ENCODE measurements around the gene LHFPL3. TPM values are rescaled to one million over a fixed set of nuclear protein-coding genes. Genes with fewer than 3 reads are reported as not detected.

LHFPL3 gene
- total RNA-seq, 2 donors from 2014 or later = not detected

DNA sequence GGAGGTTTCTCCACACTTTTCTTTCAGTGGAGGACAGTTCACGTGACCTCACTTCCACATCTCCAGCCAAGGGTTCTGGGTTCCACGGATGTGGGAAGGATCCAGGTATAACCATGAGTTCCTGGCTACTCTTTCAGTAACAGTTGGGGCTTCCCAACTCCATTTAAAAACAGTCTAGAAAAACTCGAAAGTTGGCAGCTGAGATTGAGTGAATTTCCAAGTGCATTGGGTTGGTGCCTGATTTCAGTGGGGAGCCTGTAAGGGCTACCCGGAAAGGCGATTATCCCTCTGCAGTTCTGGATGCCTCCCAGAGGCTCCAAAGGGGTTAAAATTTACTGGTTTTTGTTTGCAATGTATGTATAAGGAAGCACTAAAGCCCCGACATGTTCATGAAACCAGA is 24.3 kb downstream of the LHFPL3 start:
- Mint-ChIP-seq H3K27me3 (peaks cover 11% of the 10 kb centered on the region), H3K27ac (no peak overlapping the region), H3K36me3 (ENCODE audit: low read depth) (no peaks in the 10 kb centered on the region), H3K4me3 (no peak overlapping the region), H3K9me3 (no peaks in the 10 kb centered on the region), H3K4me1 (no peaks in the 10 kb centered on the region)
- no peak for ATAC-seq (replicated peaks)

DNA sequence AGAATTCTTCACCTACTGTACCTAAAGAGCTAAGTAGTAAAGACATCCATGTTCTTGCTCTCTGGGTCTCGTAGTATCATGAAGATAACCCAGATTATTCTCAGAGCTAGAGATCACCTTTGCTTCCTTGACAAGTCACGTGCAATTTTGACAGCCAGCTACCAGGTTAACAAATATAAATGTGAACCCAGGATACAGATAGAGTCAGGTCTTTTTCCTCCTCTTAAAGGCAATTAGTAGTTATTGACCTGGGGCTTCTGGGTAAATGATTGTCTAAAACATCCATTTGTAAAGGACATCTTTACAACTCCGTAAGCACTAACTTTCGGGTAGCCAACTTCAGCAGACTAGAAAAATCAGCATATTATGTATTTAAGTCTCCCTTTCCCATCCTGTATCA is 28.8 kb downstream of the LHFPL3 start:
- Mint-ChIP-seq H3K27ac (no peak overlapping the region), H3K9me3 (no peaks in the 10 kb centered on the region)

DNA sequence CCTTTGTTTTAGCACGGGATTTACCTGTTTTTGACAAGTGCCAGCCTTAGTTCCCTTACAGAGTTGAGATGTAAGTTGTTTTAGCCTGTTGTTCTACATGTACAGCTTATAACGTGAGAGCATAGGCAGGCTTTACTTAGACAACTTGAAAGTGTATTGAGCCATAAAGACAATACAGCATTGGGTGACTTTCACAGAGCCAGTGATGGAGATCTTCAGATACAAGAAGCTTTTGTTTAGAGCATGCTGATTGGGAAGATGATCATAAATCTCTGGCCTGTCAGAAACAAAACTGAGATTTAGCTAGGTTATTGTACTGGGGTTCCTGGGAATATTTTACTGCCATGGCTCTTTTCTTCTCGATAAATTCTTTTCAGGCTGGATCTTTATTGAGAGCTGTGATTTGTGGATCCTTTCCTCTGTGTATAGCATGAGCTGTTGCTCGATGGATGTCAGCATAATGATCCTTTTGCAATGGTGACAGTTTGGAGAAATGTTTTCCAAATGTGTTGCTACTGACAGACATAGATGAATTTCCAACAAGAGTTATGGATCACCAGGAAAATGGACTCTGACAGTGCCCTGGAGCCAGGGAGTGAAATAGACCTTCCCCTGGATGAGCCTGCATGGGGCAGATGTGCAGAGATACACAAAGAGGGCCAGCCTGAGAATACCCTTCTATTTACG is 30.2 kb downstream of the LHFPL3 start:
- ATAC-seq (replicated peaks) = no peak
- Mint-ChIP-seq H3K4me1 (no peaks in the 10 kb centered on the region), H3K27ac (no peak overlapping the region), H3K36me3 (ENCODE audit: low read depth) (no peaks in the 10 kb centered on the region), H3K4me3 (no peak overlapping the region), H3K27me3 (peaks cover 9% of the 10 kb centered on the region), H3K9me3 (no peaks in the 10 kb centered on the region)

More for the DNA sequence above, 28.8 kb downstream of the LHFPL3 start:
- ATAC-seq (replicated peaks) = no peak
- peaks cover 13% of the 10 kb centered on the region for H3K27me3 Mint-ChIP-seq
- H3K4me3 Mint-ChIP-seq = no peak overlapping the region
- no peaks in the 10 kb centered on the region for H3K4me1 Mint-ChIP-seq
- no peaks in the 10 kb centered on the region for H3K36me3 Mint-ChIP-seq (ENCODE audit: low read depth)

DNA sequence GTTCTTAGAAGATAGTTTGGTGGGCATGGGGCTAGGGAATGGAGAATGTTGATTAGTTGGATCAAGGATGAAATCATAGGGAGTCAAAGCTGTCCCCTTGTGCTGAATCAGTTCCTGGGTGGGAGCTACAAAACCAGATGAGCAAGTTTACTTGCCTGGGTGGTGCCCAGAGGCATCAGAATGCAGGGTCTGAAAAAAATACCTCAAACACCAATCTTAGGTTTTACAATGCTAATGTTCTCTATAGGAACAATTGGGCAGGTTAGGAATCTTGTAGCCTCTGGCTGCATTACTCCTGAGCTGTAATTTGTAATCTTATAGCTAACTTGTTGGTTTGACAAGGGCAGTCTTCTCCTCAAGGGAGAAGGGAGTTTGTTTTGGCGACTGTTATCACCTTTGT is 34.4 kb downstream of the LHFPL3 start:
- peaks cover 7% of the 10 kb centered on the region for H3K27me3 Mint-ChIP-seq
- H3K36me3 Mint-ChIP-seq (ENCODE audit: low read depth) = no peaks in the 10 kb centered on the region

DNA sequence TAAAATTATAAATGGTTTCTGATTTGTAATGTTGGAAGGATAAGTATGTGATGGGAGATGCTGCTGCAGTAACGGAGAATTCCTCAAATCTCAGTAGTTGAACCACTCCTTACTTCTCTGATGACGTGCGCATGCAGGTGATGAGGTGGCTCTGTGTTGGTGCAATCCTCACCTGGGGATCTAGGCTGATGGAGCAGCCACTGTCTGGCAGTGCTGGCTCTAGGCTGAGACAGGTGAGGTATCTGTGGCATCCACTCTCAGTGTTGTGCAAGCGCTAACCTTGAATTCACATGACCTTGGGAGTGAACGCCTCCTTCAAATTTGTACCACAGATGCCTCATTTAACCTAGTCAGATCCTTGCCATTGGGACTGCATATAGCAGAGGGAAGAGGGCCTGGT is 35.0 kb downstream of the LHFPL3 start:
- Mint-ChIP-seq H3K27ac (no peak overlapping the region), H3K9me3 (no peaks in the 10 kb centered on the region), H3K27me3 (peaks cover 7% of the 10 kb centered on the region), H3K36me3 (ENCODE audit: low read depth) (no peaks in the 10 kb centered on the region), H3K4me1 (no peaks in the 10 kb centered on the region), H3K4me3 (no peak overlapping the region)
- ATAC-seq (replicated peaks) = no peak

More for the DNA sequence above, 34.4 kb downstream of the LHFPL3 start:
- H3K9me3 Mint-ChIP-seq = no peaks in the 10 kb centered on the region
- no peak overlapping the region for H3K27ac Mint-ChIP-seq
- H3K4me3 Mint-ChIP-seq = no peak overlapping the region
- no peak for ATAC-seq (replicated peaks)
- H3K4me1 Mint-ChIP-seq = no peaks in the 10 kb centered on the region

DNA sequence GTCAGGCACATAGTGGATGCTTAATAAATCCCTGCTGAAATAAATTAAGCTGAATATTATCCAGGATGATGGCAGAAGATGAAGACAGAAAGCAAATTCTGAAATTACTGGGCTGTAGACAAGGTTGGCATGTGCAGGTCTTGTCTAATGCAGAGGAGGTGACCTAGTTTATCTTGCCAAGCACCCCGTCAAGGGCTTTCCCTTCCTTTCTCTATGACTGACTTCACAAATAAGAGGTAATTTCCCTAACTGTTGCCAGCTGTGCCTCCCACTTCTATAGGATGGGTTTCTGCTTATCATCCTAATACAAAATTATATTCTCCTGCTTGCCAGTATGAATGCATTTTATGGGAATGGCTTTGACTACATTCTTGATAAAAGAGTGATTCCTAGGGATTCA is 38.0 kb downstream of the LHFPL3 start:
- Mint-ChIP-seq H3K4me1 (no peaks in the 10 kb centered on the region), H3K4me3 (no peak overlapping the region), H3K36me3 (ENCODE audit: low read depth) (no peaks in the 10 kb centered on the region), H3K27ac (no peak overlapping the region), H3K9me3 (no peaks in the 10 kb centered on the region), H3K27me3 (peaks cover 10% of the 10 kb centered on the region)
- ATAC-seq (replicated peaks) = no peak

DNA sequence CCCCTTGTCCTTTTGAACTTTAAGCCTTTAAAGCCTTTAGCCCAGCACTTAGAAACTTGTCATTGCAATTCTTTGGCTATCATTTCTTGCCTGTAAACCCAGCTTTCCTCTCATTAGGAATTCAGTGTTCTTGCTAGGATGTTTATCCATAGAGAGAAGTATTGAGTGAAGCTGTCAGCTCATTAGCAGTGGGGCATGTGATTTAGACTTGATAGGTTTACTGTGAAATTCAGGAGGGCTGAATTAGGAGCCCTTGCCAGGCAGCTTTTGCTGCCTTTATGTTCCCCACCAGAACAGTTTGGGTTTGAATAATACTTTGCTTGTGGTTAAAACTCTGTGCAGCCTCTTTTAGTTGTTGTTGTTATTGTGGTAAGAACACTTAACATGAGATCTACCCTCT is 39.5 kb downstream of the LHFPL3 start:
- ATAC-seq (replicated peaks) = no peak
- Mint-ChIP-seq H3K4me3 (no peak overlapping the region), H3K27ac (no peak overlapping the region), H3K36me3 (ENCODE audit: low read depth) (no peaks in the 10 kb centered on the region), H3K4me1 (no peaks in the 10 kb centered on the region), H3K9me3 (no peaks in the 10 kb centered on the region), H3K27me3 (peaks cover 8% of the 10 kb centered on the region)

DNA sequence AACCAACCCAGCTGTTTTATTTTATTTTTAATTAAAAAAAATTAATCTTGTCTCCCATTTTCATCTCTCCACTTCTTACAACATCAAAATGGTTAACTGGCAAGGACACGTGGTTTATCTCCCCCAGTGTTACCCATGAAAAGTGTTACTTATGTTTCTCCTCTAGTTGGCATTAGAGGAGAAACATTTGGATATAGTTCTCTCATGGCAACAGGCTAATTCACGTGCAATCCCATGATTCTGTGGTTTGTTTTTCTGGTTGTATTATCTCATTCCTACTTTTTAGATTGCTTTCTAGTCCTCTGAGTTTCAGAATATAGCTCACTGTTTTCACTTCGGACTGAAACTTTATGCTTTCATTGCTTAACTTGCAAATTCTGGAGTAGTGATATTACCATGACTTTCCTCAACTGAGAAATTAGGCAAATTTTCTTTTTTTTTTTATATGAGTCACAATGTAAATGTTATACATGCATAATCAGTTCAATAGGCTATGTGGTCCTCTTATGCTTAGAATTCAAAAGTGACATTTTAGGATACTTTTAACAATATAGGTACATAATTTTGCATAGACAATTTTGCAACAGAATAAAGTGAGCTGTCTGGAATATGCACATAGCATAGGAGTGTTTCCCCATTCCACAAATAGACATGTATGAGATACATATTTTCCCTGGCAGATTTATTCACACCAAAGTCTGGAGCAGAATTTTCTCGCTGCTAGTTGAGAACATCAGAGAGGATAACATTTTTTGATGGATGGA is 43.0 kb downstream of the LHFPL3 start:
- Mint-ChIP-seq H3K4me3 (no peak overlapping the region), H3K36me3 (ENCODE audit: low read depth) (no peaks in the 10 kb centered on the region), H3K27me3 (peaks cover 8% of the 10 kb centered on the region)

DNA sequence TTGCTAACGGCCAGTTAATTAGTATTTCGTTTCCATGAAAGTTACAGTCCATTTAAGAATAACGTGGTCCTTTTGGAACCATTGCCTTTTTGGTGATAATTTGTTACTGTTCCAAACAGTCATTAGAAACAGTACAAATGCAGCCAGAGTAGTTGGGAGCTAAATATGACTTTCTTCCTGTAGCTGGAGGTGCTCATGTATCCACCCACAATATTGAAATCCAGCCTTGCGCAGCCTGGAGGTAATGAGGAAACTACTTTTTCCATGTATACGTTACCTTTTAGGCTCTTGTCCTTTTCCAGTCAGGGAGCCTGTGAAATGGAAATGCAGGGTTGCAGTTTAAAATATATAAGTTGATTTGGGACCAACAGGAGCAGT is 43.6 kb downstream of the LHFPL3 start:
- H3K27ac Mint-ChIP-seq = no peak overlapping the region
- no peaks in the 10 kb centered on the region for H3K36me3 Mint-ChIP-seq (ENCODE audit: low read depth)
- no peak overlapping the region for H3K4me3 Mint-ChIP-seq
- no peaks in the 10 kb centered on the region for H3K9me3 Mint-ChIP-seq
- no peak for ATAC-seq (replicated peaks)
- H3K4me1 Mint-ChIP-seq = no peaks in the 10 kb centered on the region
- H3K27me3 Mint-ChIP-seq = peaks cover 8% of the 10 kb centered on the region

More for the DNA sequence above, 43.0 kb downstream of the LHFPL3 start:
- Mint-ChIP-seq H3K27ac (no peak overlapping the region), H3K4me1 (no peaks in the 10 kb centered on the region), H3K9me3 (no peaks in the 10 kb centered on the region)
- ATAC-seq (replicated peaks) = no peak

DNA sequence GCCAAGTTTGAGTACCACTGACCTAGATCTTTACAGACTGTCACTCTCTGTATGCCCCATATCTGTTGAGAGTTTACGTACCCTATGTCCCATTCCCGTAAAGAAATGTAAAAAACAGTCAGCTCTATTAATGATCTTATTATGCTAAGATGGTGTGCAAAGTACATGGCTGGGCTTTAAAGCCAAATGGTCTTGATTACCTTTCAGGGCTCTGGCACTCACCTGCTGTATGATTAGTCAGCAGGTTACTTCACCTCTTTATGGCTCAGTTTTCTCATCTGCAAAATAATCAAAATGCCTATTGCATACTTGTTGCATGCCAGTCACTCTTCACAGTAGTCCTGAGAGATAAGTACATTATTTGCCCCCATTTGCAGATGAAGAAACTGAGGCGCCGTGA is 54.2 kb downstream of the LHFPL3 start:
- Mint-ChIP-seq H3K36me3 (ENCODE audit: low read depth) (no peaks in the 10 kb centered on the region), H3K4me3 (no peak overlapping the region), H3K27me3 (peaks cover 11% of the 10 kb centered on the region), H3K9me3 (peaks cover 16% of the 10 kb centered on the region), H3K27ac (no peak overlapping the region), H3K4me1 (no peaks in the 10 kb centered on the region)
- no peak for ATAC-seq (replicated peaks)

DNA sequence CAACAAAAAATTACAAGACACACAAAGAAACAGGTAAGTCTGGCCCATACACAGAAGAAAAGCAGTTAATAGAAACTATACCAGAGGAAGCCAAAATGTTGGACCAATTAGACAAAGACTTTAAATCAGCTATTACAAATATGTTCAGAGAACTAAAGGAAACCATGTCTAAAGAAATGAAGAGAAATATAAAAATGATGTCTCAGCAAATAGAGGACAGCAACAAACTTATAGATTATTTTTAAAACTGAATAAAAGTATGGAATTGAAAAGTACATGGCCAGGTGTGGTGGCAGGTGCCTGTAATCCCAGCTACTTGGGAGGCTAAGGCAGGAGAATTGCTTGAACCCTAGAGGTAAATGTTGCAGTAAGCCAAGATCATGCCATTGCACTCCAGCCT is 58.5 kb downstream of the LHFPL3 start:
- Mint-ChIP-seq H3K27ac (no peak overlapping the region), H3K4me1 (no peaks in the 10 kb centered on the region), H3K9me3 (peaks cover 16% of the 10 kb centered on the region), H3K4me3 (no peak overlapping the region), H3K27me3 (peaks cover 10% of the 10 kb centered on the region), H3K36me3 (ENCODE audit: low read depth) (no peaks in the 10 kb centered on the region)
- no peak for ATAC-seq (replicated peaks)

DNA sequence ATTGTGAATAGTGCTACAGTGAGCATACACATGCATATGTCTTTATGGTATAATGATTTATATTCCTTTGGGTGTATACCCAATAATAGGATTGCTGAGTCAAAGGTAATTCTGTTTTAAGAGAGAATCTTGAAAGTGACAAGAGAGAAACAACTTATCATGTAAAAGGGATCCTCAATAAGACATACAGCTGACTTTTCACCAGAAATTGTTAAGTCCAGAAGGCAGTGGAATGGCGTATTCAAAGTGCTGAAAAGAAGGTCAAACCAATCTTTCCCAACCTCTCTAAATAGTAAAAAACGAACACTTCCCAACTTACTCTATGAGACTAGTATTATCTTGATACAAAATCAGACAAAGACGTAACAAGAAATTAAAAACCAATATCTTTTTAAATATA is 59.8 kb downstream of the LHFPL3 start:
- Mint-ChIP-seq H3K4me1 (no peaks in the 10 kb centered on the region), H3K9me3 (peaks cover 14% of the 10 kb centered on the region), H3K27me3 (peaks cover 7% of the 10 kb centered on the region), H3K36me3 (ENCODE audit: low read depth) (no peaks in the 10 kb centered on the region), H3K27ac (no peak overlapping the region), H3K4me3 (no peak overlapping the region)
- ATAC-seq (replicated peaks) = no peak

DNA sequence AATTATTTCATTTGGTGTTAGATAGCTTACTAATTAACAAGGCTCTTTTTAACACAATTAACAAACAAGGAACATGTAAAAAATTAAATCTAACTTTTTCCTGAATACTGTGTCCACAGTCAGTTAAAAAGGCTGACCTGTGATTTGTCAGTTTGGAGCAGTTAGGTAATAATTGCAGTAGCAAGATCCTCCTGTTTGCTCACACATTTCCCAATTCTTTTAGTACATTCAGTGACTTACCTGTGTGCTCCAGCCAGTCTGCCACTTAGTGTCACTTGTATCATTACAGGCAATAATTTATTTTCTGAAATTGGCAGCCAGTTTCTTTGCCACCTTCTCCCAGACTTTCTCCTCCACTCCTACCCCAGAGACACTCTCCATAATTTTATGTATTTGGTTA is 66.8 kb downstream of the LHFPL3 start:
- Mint-ChIP-seq H3K27ac (no peak overlapping the region), H3K4me1 (no peaks in the 10 kb centered on the region), H3K4me3 (no peak overlapping the region), H3K27me3 (peaks cover 3% of the 10 kb centered on the region), H3K9me3 (no peaks in the 10 kb centered on the region), H3K36me3 (ENCODE audit: low read depth) (no peaks in the 10 kb centered on the region)
- ATAC-seq (replicated peaks) = no peak

DNA sequence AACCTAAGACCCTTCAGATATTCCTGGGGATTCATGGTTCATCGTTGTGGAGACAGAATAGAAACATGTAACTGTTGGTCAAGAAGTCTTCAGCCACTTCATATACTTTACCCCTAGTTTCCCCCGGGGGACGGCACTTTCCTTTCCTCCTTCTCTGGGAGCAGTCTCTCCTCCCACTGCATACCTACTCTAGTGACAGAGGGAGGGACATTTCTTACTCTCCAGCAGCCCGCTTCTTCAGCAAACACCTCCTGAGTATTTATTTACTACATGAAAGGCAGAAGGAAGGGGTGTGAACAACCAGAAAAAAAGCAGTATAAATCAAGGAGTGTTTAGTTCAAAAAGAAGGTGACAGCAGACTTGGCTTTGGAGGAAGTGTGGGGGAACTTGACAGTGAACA is 69.0 kb downstream of the LHFPL3 start:
- H3K27ac Mint-ChIP-seq = no peak overlapping the region
- H3K36me3 Mint-ChIP-seq (ENCODE audit: low read depth) = no peaks in the 10 kb centered on the region
- peaks cover 3% of the 10 kb centered on the region for H3K27me3 Mint-ChIP-seq
- H3K9me3 Mint-ChIP-seq = no peaks in the 10 kb centered on the region
- no peak overlapping the region for H3K4me3 Mint-ChIP-seq
- no peaks in the 10 kb centered on the region for H3K4me1 Mint-ChIP-seq
- no peak for ATAC-seq (replicated peaks)

DNA sequence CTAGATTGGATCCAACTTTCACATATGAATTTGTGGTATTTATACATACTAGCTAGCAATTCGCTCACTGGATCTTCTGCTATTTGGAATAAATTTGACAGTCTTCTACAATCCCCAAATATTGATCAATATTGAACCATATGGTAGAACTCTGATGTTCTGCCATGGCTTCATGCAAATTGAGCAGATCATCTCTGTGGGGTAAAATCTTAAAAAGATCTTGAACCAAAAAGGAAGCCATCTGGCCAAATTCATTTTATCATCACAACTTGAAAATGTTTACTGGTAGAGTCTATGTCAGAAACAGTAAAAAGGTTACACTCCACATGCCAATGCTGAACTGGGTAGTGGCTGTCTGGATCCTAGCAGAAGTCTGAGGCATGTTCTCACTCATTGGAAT is 80.0 kb downstream of the LHFPL3 start:
- Mint-ChIP-seq H3K4me3 (no peak overlapping the region), H3K9me3 (no peaks in the 10 kb centered on the region), H3K4me1 (no peaks in the 10 kb centered on the region), H3K27ac (no peak overlapping the region), H3K36me3 (ENCODE audit: low read depth) (no peaks in the 10 kb centered on the region), H3K27me3 (peaks cover 3% of the 10 kb centered on the region)
- no peak for ATAC-seq (replicated peaks)
